Retinal pigment epithelial cell (primary cell): ENCODE measurements around the gene RSBN1.
"Not testable (repeated sequence)": the region's sequence is repeated elsewhere in the genome, so short reads cannot be mapped to it uniquely, and the experiment has no call there.

Experiments used
- DNase-seq: peaks from one replicate; pipeline ENCODE4 v3.0.0-alpha.2; 2010; ENCODE audit warnings: low read depth
- H3K4me3 ChIP-seq: 2 replicates; pipeline ENCODE4 v1.5.1; 2011; ENCODE audit warnings: mild to moderate bottlenecking, low read length, control low read depth, moderate library complexity
- TF ChIP-seq, protein P1 (sequence below): conservative IDR thresholded peaks from 2 replicates; pipeline ENCODE4 v1.5.1; 2011; ENCODE audit warnings: low read depth, low read length, control low read depth, inconsistent platforms

The RSBN1 gene

GRCh38 chr1:113856401-113856790 lies 44.1 kb upstream of the RSBN1 start:
- no peak overlapping the region for H3K4me3 ChIP-seq
- no peak for DNase-seq
- TF ChIP-seq, protein P1, sequence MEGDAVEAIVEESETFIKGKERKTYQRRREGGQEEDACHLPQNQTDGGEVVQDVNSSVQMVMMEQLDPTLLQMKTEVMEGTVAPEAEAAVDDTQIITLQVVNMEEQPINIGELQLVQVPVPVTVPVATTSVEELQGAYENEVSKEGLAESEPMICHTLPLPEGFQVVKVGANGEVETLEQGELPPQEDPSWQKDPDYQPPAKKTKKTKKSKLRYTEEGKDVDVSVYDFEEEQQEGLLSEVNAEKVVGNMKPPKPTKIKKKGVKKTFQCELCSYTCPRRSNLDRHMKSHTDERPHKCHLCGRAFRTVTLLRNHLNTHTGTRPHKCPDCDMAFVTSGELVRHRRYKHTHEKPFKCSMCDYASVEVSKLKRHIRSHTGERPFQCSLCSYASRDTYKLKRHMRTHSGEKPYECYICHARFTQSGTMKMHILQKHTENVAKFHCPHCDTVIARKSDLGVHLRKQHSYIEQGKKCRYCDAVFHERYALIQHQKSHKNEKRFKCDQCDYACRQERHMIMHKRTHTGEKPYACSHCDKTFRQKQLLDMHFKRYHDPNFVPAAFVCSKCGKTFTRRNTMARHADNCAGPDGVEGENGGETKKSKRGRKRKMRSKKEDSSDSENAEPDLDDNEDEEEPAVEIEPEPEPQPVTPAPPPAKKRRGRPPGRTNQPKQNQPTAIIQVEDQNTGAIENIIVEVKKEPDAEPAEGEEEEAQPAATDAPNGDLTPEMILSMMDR = no peak

DNA sequence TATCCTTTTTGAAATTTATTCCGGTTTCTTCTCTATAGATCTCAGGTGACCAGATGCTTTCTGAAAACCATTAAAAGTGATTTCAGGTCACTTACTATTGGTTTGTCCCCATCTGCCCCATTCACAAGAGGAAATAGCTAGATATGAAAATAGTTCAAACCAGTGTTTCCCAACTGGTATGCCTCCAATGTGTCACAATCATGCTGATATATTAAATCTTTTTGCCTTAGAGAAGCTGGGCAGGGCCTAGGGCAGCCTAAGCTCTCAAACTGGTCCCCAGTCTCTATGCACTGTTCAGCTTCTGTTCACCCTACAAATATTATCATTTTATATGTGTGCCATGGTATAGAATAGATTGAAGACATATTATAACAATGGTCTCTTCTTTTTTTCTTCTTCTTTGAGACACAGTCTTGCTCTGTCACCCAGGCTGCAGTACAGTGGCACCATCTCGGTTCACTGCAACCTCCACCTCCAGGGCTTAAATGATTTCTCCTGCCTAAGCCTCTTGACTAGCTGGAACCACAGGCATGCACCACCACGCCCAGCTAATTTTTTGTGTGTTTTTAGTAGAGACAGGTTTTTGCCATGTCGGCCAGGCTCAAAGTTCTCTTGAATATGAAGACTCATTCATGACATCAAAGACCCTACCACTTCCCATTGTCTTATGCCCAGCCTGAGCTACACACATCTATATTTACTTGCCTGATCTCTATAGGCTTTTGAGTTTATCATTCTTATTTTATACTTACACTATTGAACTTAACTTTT lies 43.5 kb upstream of the RSBN1 start:
- DNase-seq = no peak
- TF ChIP-seq, protein P1 = no peak
- H3K4me3 ChIP-seq = no peak overlapping the region

GRCh38 chr1:113854234-113854633 lies 42.0 kb upstream of the RSBN1 start:
- no peak for DNase-seq
- no peak overlapping the region for H3K4me3 ChIP-seq
- TF ChIP-seq, protein P1 = no peak

DNA sequence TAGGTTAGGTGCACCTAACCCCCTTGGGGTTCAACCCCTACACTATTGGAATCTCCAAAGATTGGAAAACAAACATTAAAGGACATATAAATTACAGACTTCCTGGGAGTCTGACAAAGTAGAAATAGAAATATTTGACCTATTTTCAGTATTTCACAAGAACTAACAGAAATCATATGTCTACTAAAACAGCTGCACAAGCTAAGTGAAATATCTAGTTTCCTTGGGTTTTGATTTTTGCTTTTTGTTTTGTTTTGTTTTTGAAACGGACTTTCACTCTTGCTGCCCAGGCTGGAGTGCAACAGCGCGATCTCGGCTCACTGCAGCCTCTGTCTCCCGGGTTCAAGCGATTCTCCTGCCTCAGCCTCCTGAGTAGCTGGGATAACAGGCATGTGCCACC lies 40.4 kb upstream of the RSBN1 start:
- H3K4me3 ChIP-seq, DNase-seq: not testable (repeated sequence)

- no peak overlapping the region for H3K4me3 ChIP-seq
- no peak for DNase-seq
- TF ChIP-seq, protein P1 = no peak
Measured at GRCh38 chr1:113850127-113850796, 38.0 kb upstream of the RSBN1 start.

DNA sequence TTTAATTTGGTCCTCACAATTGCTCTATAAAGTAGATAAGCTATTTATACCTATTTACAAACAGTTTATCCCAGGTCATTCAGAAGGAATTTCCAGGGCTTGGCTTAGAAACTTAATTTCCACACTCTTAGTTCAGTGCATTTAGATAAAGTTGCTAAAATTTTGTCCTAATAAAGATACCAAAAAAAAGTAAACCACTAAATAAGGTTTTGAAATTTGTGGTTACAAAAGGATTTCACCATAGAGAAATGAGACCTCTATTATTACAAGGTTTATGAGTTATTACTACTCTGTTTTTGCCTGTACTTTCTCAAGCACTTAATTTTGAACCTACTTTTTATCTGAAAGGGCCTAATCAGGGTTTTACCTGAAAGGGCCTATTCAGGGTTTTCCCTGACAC lies 36.8 kb upstream of the RSBN1 start:
- DNase-seq = no peak
- H3K4me3 ChIP-seq = no peak overlapping the region
- TF ChIP-seq, protein P1 = no peak

DNA sequence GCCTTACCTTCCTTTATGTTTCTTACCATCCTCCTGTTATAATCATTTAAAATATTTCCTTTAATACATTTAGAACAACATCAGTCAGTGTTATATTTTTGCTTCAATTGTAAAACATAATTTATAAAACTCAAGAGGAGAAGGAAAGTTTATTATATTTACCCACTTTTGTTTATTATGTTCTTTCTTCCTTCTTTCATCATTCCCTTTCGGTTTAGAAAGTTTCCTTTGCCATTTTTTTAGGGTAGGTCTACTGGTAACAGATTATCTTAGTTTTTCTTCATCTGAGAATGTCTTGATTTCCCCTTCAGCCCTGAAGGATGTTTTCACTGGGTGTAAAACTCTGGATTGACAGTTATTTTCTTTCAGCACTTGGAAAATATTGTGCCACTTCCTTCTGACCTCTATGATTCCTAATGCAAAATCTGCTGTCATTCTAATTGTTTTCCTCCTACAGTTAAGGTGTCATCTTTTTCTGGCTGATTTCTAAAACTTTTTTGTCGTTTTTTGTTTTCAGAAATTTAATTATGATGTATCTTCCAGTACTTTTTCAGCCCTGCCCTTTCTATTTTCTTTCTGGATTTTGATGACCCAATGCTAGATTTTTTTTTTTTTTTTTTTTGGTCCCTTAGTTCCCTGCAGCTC lies 34.2 kb upstream of the RSBN1 start:
- no peak for DNase-seq
- H3K4me3 ChIP-seq = no peak overlapping the region
- TF ChIP-seq, protein P1 = no peak
